ENCODE results near the gene SEMA5A.

DNA sequence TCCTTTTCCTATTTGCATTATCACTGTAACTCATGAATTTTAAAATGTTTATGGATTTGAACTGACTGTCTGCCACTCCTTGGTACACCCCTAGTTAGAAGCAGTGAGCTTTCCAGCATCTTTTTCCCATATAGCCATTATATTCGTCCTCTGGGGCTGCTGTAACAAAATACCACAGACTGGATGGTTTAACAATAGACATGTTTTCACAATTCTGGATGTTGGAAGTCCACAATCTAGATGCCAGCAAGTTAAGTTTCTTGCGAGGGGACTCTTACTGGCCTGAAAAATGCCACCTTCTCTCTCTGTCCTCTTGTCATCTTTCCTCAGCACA, 530.0 kb downstream of the SEMA5A start:
- no peak for TF ChIP-seq YY1 (IDR thresholded peaks at IDR 0.05; ENCODE audit: insufficient read depth, insufficient read length)
- no peak for TF ChIP-seq ZNF274 (IDR thresholded peaks at IDR 0.05; ENCODE audit: low read depth, low read length)

Data from NT2/D1 (cell line).